GM12865 (cell line): ENCODE measurements around the gene DNAAF5.

Experiments
- DNase-seq: peaks from one replicate; pipeline ENCODE4 v3.0.0; 2010; ENCODE audit warnings: low read depth
- H3K4me3 ChIP-seq: 2 replicates; pipeline ENCODE4 v1.5.1; 2011; ENCODE audit warnings: mild to moderate bottlenecking, low read depth, low read length, control low read depth
- TF ChIP-seq, protein P1 (sequence below): IDR thresholded peaks from 2 replicates; pipeline ENCODE4 v1.5.1; 2011; ENCODE audit warnings: low read length, control low read depth, low read depth, inconsistent platforms; ENCODE audit not compliant: insufficient read depth; ENCODE audit errors: missing control alignments

The DNAAF5 gene

DNA sequence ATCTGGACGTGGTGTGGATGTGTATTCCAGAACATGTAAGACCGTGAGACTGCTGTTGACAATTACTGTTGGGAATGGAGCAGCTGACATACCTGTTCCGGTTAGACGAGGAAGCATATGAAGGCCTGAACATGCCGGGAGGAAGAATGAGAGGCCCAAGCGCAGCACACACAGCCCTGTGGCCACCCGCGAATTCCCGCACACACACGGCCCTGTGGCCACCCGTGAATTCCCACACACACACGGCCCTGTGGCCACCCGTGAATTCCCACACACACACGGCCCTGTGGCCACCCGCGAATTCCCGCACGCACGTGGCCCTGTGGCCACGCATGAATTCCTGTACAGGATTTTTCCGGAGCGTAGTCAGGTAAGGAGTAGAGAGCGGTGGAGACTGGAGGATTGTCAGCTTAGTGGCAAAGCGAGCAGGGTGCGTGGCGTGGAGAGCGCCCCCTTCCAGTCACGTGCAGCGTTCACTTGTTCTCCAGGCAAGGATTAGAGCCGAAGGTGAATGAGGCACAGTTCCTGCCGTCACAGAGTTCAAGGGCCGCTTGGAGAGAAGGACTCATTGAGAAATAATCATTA, 96.3 kb downstream of the DNAAF5 start:
- H3K4me3 ChIP-seq = no peak overlapping the region
- TF ChIP-seq, protein P1, sequence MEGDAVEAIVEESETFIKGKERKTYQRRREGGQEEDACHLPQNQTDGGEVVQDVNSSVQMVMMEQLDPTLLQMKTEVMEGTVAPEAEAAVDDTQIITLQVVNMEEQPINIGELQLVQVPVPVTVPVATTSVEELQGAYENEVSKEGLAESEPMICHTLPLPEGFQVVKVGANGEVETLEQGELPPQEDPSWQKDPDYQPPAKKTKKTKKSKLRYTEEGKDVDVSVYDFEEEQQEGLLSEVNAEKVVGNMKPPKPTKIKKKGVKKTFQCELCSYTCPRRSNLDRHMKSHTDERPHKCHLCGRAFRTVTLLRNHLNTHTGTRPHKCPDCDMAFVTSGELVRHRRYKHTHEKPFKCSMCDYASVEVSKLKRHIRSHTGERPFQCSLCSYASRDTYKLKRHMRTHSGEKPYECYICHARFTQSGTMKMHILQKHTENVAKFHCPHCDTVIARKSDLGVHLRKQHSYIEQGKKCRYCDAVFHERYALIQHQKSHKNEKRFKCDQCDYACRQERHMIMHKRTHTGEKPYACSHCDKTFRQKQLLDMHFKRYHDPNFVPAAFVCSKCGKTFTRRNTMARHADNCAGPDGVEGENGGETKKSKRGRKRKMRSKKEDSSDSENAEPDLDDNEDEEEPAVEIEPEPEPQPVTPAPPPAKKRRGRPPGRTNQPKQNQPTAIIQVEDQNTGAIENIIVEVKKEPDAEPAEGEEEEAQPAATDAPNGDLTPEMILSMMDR = no peak
- no peak for DNase-seq

DNA sequence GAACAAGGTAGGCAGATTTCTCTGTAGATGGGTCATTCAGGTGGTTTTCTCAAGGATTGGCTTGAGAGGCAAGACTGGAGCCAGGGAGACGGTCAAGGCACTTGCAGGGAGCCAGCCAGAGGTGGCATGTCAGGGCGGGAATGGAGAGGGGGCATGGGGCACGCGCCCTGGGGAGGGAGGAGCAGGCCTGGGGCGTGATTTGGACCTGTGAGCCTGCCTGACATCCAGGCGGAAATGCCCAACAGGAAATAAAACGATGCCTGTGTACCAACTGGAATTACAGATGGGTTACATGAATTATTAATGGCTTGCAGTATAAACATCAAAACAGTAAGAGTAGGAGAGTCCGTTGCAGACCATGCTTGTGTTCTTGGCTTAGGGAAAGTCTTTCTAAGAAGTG, 97.2 kb downstream of the DNAAF5 start:
- no peak overlapping the region for H3K4me3 ChIP-seq
- TF ChIP-seq, protein P1 = no peak
- no peak for DNase-seq

DNA sequence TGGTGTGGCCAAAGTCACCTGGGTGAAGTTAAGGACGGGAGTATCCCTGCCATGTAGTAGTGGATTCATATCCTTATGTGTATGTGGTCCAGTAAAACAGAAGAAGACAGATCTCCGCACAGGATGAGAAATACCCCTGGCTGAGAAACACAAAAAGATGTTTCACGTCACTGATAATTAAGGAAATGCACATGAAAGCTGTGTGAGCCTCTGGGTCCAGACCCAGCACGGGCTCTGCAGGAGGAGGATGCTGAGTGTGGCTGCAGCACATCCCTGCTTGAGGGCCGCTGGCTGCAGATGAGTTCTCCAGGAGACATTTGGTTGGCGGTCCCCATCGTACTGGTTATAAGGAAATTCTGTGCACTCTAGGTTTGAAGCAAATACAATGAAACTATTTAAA, 97.6 kb downstream of the DNAAF5 start:
- TF ChIP-seq, protein P1 = no peak
- no peak overlapping the region for H3K4me3 ChIP-seq
- no peak for DNase-seq

DNA sequence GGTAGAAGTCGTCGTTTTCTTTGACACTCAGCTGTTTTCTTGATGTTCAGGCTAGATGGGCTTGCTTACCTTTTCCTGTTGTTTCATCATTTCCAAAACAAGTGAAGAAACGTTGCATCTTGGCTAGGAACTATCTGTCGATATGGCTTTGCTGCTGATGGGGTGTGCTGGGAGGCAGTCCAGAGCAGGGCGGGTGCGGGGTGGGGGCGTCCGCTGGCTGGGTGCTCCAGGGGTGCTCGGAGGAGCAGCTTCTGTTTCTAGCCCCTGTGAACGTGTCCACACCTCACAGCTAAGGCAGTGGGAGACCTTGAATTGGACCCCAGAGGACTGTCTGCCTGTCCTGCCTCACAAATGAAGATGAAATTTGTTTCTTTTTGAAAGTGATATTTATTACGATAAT, 98.2 kb downstream of the DNAAF5 start:
- TF ChIP-seq, protein P1 = no peak
- no peak for DNase-seq
- H3K4me3 ChIP-seq = no peak overlapping the region

DNA sequence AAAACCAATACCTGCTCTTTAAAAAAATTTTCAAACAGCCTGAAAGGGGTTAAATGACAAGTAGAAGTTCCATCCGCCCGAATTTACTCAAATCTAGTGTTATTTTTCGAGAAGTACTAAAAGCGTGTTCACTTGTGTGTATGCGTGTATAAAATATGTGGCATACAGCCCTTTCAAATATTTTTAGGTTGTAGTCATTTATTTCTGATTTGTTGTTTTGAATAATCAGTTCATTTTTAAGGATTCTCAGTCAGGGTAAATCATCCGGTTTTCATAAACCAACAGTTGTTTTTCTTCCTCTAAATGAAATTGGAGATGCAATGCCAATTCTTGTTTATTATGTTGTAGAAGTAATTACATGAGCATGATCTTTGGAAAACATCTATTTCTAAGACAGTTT, 98.9 kb downstream of the DNAAF5 start:
- TF ChIP-seq, protein P1 = no peak
- H3K4me3 ChIP-seq = no peak overlapping the region
- no peak for DNase-seq

DNA sequence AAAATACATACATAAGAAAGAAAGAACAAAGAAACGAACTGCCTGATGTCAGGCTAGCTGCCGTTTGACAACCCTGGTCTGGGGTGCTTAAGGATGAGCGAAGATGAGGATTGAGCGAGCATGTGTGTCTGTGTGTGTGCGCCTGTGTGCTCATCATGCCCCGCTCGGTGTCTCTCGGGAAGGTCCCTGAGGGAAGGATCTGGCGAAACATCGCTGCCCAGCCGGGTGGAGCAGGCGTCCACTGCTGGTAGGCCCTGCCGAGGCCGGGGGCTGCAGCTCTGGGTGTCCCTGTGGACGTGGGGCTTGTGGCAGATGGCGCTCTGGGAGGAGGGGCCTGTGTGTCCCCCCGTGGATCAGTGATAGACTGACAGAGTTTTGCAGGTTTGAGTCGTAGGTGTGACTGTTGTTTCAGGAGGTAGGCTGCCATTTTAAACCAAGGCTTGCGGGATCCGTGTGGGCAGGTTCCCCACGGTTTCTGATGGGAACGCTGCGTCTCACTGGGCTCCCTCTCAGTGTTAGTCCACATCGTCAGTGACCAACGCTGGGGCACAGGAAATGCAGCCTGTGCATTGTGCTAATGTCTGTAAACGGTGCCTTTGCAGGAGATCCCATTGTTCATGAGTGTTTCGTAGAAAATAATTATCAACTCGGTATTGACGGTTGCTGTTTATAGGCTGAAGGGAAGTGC, 99.9 kb downstream of the DNAAF5 start:
- DNase-seq = no peak
- TF ChIP-seq, protein P1 = no peak
- no peak overlapping the region for H3K4me3 ChIP-seq
